ENCODE measurements around the gene TPST2.

- no peak for TF ChIP-seq EZH2 (IDR thresholded peaks at IDR 0.05; ENCODE audit: borderline replicate concordance, low read depth, low read length)
- TF ChIP-seq POLR2A (conservative IDR thresholded peaks at IDR 0.05), result no peak
- TF ChIP-seq CHD7 (IDR thresholded peaks at IDR 0.05; ENCODE audit: low read depth, low read length), result no peak
- no peak for TF ChIP-seq ZNF133 (CRISPR knock-in tag; IDR thresholded peaks at IDR 0.05)
- no peak for TF ChIP-seq CTCF (IDR thresholded peaks at IDR 0.05 in 2 of 3, conservative IDR thresholded peaks at IDR 0.05 in 1 of 3; ENCODE audit: insufficient read depth in 2 of 3, low read depth in 1 of 3, low read length in 3 of 3)
- no peak for TF ChIP-seq SAP30 (IDR thresholded peaks at IDR 0.05; ENCODE audit: borderline replicate concordance, insufficient read depth, low read depth, low read length, poor library complexity, severe bottlenecking)
- TF ChIP-seq RAD51 (IDR thresholded peaks at IDR 0.05; ENCODE audit: borderline replicate concordance, low read depth), result no peak
- TF ChIP-seq RAD21 (CRISPR knock-in tag; conservative IDR thresholded peaks at IDR 0.05 in 1 of 2, IDR thresholded peaks at IDR 0.05 in 1 of 2), result no peak
- no peak for TF ChIP-seq THRAP3 (IDR thresholded peaks at IDR 0.05; ENCODE audit: borderline replicate concordance)
- no peak for TF ChIP-seq CREB1 (IDR thresholded peaks at IDR 0.05)
- TF ChIP-seq CREB1 (CRISPR knock-in tag; IDR thresholded peaks at IDR 0.05), result no peak
- no peak for TF ChIP-seq CLOCK (CRISPR knock-in tag; IDR thresholded peaks at IDR 0.05; ENCODE audit: borderline replicate concordance)
- no peak for TF ChIP-seq ZNF57 (CRISPR knock-in tag; IDR thresholded peaks at IDR 0.05)
- TF ChIP-seq RBM22 (IDR thresholded peaks at IDR 0.05; ENCODE audit: low read depth, low read length, poor library complexity, severe bottlenecking), result no peak
Observed at GRCh38 chr22:26549902-26550497, 39.9 kb downstream of the TPST2 start.
